NCI-H460 (cell line): ENCODE data around the gene PTBP3. TPM values are rescaled to one million over a fixed set of nuclear protein-coding genes. Genes with fewer than 3 reads are reported as not detected.

ENCODE experiments used
- DNase-seq: peaks from one replicate; pipeline ENCODE4 v3.0.0-alpha.2; 2016; ENCODE audit warnings: low read depth; ENCODE audit errors: extremely low read depth
- total RNA-seq: library from RNA; depleted of rRNA; stranded (reverse); fragments of >200 nt; shearing (Covaris generic); gene quantifications from 2 replicates; pipeline ENCODE4 v1.2.3, GENCODE V29; 2014

Gene PTBP3
- total RNA-seq, 1 experiment from 2014 or later = 79.9 TPM

DNA sequence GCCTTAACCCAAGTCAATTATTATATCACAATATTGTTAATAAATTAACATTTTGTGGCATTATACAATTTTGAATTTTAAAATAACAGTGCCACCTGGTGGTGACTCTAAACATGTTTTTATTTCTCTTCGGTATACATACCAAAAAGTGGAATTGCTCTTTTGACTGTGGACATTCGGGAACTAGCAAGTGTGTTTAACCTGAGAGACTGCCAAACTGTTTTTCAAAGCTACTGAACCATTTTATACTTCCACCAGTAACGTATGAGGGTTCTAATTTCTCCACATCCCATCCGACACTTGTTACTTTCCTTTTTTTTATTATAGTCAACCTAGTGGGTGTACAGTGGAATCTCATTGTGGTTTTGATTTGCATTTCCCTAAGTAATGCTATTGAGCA lies 28.2 kb upstream of the PTBP3 start:
- DNase-seq = peak; percentile 40

DNA sequence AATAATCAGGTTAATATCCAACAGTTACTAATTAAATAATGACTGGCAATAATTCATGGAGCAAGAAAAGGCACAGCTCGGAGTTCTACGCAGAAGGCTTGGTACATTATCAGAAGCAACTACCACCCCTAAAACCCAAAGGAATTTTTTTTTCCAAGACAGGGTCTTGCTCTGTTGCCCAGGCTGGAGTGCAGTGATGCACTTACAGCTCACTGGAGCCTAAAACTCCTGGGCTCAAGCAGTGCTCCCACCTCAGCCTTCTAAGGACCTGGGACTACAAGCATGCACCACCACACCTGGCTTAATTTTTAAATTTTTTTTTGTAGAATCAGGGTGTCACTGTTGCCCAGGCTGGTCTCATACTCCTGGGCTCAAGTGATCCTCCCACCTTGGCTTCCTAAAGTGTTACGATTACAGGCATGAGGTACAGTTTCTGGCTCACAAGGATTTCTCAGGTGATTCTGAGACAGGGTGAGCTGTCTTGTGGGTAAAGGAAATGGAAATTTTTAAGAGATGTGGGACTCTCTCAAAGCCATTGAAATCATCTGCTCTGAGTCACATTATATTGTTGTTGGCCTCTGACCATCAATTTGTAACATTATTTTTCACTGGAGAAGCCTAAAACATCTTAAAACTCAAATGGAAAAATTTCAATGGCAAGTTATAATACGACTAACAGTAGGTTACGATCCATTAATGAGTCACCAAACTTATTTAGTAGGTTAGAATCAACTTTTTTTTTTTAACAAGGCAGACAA lies 26.8 kb upstream of the PTBP3 start:
- no peak for DNase-seq

DNA sequence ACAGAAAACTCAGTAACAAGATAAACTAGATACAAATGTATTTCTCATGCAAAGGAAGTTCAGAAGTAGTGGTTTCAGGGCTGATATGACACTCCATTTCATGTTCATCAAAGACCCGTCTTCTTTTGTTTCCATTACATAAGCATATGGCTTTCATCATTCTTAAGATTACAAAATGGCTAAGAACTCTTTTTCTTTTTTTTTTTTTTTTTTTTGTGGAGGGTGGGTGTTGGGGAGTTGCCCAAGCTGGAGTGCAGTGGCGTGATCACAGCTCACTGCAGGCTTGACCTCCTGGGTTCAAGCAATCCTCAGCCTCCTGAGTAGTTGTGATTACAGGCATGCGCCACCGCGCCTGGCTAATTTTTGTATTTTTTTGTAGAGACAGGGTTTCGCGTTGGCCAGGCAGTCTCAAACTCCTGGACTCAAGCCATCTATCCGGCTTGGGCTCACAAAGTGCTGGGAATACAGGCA lies 22.0 kb upstream of the PTBP3 start:
- DNase-seq = no peak

DNA sequence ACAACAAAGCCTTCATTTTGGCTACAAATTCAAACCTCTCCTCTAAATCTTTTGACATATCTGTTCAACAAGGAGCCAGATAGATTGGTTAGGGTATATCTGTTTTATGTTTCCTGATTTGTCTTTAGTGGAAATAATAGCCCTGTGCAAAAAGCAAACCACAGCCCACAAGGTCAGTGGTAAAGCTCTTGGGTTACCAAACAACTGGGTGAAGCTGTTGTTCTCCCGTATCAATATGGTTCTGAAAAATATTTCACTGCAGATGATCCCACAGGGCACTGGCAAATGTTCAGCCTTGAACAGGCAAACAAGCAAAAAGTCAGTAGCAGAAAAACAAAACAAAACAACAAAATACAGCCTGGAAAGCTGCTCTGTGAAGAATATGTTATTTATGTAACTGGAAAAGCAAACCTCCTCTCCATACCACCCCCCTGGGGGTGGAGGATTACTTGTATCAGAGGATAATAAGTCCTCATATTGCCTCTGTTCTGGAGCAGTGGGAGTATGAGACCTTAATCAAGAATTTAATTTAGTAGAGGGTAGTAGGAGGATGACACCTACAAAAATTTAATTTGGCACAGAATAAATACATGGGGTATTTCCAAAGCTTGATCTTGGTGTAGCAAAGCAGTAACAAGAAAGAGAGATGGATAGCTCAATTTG lies 20.8 kb upstream of the PTBP3 start:
- DNase-seq = no peak

DNA sequence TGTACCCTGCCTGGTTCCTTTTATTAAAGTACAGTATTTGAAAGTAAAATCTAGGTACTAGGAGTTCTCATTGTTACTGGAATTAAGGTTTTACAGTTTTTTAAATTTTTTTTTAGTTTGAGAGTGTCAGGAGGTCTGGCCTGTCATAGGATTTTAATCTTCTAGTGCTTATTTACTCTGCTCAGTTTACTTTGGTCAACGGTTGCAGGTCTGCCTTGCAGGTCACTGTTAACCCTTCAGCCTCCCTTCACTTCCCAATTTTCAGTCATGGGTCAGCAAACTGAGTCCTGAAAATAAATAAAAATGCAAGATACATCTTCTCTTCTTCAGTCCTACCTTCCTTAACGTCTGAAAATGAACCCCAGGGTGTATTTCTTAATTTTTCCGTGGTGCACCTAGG lies 18.8 kb upstream of the PTBP3 start:
- DNase-seq = no peak

DNA sequence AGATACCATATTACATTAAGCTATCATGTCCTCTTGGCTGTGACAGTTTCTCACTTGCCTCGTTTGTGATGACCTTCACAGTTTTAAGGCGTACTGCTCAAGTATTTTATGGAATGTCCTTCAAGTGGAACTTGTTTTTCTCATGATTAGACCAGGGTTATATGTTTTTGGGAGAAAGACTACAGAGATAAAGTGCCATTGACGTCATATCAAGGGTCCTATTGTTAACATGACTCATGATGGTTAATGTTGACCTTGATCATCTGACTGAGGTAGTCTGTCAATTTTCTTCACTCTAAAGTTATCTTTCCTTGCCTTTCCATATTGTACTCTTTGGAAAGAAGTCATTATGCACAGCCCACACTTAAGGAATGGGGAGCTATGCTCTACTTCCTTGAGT lies 17.8 kb upstream of the PTBP3 start:
- no peak for DNase-seq

DNA sequence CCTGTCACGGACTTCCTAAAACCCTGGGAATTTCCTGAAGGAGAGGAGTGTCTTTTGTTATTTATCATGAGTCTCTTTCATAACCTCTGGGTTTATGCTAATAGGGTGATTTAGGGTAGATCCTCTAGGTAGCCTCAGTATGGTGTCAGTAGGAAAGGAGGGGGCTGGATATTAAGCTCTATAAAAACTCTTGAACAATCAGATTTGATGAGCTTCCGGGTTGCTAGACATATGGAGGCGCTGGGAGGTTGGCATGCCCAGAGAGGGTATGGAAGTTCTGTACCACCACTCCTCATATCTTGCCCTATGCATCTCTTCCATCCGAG lies 15.6 kb upstream of the PTBP3 start:
- DNase-seq = no peak

DNA sequence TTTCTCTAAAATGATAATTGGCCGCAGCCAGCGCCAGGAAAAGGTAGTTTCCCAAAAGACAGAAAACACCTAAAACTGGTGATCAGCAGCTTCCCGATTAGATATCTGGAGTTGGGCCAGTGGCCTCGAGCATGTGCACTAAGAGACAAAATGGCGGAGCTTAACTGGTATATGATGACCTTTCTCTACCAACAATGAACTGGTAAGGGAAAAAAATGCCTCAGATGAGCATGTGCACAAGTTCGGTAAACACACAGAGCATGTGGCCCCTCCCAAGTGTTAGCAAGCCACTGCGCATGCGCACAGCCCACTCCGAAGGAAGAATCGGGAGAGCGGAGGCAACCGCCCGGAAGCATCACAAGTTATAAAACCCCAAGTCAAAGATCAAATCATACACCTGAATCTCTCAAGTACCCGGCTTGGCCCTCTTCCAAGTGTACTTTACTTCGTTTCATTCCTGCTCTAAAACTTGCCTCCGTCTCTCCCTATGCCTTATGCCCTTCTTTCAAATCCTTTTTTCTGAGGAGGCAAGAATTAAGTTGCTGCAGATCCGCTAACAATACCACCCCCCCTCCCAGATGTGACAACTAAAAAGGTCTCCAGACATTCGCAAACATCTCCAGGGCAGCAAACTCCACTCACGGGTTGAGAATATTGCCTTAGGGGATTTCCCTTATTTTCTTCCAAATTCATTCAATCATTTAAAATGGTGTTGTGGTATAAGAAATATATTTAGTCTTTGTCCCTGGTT lies 15.0 kb upstream of the PTBP3 start:
- DNase-seq = peak; percentile 79

DNA sequence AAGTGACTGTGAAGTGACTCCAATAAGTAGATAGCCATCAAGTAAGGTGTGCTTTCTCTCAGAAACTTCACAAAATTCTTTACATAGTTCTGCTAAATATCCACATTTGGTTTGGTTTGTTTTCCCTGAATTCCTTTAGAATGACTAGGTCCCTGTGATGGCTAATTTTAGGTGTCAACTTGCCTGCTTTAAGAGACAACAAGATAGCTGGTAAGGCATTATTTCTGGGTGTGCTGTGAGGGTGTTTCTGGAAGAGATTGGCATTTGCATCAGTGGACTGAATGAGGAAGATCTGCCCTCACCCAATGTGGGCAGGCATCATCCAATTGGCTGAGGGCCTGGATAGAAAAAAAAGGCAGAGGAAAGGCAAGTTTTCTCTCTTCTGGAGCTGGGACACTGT lies 8.3 kb upstream of the PTBP3 start:
- no peak for DNase-seq

DNA sequence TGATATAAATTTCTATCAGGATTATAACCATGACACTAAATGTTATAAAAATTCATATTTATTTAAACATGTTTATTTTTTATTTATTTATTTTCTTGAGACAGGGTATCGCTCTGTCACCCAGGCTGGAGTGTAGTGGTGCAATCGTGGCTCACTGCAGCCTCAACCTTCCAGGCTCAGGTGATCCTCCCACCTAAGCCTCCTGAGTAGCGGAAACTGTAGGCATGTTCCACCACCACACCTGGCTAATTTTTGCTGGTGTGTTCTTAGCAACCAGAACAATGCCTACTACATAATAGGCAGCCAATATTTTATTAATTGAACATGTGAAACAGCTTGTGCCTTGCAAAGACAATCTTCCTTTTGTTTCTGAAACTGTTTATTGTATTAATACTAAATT lies 6.5 kb upstream of the PTBP3 start:
- no peak for DNase-seq

DNA sequence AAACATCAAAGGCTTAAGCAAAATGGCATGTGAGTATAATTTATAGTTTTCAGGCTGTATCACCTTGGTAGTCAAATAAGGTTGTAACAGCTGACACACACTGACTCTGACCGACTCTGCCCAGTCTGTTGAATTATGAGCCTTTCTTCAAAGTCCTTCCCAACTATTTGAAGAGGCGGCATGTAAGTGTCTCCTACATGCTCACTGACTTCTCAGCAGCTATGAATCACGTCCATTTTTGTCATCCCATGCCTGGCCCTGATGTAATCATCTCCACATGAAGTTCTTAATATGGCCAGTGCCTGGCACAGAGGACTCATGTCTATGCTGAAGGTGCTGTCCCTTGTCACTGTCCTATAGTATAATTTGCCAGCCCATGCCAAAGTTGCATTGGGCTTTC lies 5.1 kb upstream of the PTBP3 start:
- DNase-seq = no peak

DNA sequence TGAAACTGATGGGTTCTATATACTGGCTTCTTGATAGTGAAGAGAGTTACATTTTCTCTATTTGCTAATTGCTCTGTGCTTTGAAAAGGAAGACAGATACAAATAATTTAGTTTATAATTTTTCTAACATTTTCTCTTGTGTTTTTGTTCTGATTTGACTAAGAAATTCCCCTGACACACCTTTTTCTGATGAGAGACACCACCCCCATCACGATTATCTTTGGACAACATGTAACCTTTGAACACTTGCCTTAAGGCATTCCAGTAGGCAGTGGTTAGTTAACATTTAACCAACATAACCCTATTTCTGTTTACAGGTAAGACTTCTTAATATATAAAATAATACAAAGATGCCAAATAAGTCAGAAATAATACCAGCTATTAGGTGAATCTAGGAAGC lies 4.1 kb upstream of the PTBP3 start:
- DNase-seq = no peak

DNA sequence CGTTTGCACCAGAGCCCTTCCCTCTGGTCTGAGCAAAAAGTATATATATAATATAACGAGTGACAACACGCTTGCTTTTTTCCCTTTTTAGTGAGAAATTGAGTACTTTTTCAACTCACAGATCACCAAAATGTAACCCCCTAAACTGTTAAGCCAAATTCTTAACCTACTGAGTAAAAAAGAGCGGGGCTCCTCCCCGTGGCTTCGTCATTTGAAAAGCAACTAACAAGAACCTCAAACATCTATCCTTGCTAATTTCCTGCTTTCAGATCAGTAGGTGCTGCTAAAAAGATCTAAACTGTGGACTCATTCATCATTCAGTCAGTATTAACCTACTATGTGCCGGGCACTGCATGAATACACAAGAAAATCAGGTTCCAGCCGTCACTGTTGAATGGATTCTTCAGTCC lies 1.0 kb upstream of the PTBP3 start:
- no peak for DNase-seq

DNA sequence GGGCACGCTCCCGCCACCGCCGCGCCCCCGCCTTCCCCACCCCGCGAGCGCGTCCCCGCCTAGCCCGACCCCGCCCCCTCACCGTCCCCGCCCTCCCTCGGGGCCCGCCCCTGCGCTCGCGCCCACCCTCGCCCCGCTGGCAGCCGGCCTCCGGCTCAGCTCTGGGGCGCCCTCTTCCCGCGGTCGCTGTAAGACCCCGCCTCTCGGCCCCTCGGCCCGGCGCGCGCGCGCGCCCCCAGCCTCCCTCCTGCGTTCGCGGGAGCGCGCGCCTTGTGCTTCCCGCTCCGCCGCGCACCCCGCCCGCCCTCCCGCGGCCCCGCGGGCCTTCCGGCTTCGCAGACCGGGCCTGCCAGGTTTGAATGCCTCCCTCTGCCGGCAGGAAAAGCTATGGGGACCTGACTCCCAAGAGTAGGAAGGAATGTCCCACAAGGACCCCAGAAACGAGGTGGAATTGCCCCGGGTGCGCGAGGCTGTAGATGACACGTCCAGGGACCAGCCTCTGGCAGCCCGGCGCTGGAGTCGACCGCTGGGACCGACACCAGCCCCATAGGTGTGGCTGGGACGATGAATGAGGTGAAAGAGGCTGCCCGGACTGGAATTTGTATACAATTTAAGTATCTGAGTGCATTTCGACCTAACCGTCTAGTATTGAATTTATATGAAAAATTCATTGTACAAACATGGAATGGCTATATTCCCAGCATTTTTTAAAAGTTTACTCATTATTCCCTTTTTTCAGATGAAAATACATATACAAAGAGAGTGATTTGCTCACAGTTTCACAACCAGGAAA lies 416 bp upstream of the PTBP3 start:
- DNase-seq = peak; percentile 93

DNA sequence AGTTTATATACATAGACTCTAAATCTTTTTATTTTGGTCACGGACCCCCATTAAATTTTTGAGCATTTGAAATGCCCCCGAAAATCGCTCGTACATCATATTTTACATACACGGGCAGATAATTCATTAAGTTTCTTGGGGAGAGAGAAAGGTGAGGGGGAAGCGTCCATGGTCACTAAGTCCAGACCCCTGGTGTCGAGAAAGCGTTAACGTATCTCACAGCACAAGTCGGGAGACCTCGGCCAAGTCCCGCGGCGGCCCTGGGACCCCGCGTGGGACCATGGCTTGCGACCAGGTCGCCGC lies 794 bp downstream of the PTBP3 start:
- DNase-seq = no peak

DNA sequence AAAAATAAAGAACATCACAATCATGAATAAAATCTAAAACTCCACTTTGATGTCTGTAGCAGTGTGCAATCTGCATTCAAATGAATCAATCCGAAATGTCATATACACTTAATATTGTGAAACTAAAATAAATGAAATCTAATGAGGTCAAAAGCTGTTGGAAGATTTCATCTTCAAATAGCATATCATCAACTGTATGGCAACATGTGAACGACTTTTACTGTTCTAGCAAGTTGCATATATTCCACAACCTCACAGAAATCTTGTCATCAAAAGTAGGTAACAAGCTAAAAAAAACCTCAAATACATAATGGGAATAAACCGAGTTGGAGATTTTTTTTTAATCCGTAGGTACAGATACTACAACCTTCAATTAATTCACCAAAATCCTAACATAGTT lies 1.2 kb downstream of the PTBP3 start:
- no peak for DNase-seq

DNA sequence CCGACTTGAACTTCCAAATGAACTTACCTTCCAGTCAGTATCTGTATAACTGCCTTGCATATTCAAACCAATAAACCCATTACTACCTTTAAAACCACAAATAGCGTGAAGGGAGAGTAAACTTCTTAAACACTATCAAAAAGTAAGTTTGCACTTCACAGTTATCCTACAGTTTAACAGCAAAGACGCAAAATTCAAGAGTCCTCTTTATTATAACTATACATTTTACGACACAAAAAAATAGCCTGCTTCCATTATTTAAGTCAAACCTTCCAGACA lies 1.8 kb downstream of the PTBP3 start:
- DNase-seq = no peak

DNA sequence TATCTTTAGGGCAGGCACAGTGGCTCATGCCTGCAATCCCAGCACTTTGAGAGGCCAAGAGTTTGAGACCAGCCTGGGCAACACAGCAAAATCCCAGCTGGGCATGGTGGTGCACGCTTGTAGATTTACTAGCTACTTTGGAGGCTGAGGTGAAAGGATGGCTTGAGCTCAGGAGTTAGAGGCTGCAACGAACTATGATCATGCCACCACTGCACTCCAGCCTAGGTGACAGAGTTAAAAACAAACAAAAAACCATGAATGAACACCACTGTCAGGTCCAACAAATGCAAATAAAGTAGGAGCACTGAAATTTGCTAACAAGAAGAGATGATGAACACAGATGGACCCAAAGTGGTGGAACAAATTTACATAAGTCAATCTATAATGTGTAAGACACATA lies 4.9 kb downstream of the PTBP3 start:
- no peak for DNase-seq

DNA sequence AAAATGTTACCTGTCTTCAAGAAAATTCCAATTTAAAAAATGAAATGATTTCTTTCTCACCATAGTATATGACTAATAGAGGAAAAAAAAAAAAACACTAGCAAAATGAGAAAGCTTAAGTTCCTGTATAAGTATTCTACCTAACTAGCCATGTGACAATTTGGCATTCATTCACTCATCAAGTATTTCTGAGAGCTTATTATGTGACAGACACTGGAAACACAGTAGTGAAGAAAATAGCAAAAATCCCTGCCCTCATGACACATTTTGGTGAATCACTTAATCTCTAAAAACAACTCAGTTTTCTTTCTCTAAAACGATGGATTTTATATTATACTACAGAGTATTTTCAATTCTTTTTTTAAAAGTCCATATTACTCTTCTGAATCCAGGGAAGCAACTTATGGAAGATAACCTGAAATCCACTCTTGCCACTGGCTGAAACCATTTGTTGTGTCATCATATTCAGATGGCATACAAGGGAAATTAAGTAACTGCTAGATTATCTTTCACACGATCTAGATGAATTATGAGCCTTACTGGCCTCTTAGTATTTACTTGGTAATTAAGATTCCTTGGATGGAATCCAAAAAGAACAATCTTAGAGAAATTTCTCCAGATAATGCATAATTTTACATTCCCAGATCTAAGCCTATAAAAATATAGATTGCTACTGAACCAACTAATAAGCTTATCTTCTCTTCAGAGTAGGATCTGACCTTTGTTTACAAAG lies 5.5 kb downstream of the PTBP3 start:
- no peak for DNase-seq

DNA sequence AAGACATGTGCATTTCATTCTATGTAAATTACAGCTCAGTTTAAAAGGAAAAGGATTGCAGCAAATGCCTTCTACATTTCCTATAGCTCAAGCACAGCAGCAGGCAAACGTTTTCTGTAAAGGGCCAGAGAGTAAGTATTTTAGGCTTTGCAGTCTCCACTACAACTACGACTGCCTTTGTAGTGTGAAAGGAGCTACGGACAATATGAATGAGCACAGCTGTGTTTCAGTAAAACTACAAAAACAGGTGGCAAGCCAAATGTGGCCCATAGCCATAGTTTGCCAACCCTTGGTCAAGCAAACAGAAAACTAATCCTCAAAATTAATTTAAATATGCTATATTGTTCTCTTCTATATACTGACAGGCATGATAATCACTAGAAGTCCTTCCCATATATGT lies 7.2 kb downstream of the PTBP3 start:
- DNase-seq = no peak

DNA sequence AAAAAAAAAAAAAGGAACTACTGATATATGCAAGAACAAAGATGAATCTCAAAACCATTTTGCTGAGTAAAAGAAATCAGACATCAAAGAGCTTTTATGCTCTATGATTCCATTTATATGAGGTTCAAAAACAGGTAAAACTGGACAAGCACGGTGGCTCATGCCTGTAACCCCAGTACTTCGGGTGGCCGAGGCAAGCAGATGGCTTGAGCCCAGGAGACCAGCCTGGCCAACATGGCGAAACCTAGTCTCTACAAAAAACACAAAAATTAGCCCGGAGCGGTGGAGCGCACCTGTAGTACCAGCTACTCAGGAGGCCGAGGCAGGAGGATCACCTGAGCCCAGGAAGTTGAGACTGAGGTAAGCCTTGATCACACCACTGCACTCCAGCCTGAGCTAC lies 7.8 kb downstream of the PTBP3 start:
- DNase-seq = no peak
